Mucosa of stomach (tissue), 1 donor: Measurements from ENCODE around the gene PFDN1.

Source experiments
- H3K27me3 ChIP-seq: one replicate; pipeline ENCODE4 v1.7.0; 2013; ENCODE audit warnings: mild to moderate bottlenecking, low read length; ENCODE audit not compliant: control insufficient read depth, insufficient read depth
- H3K36me3 ChIP-seq: one replicate; pipeline ENCODE4 v1.7.0; 2013; ENCODE audit warnings: low read length; ENCODE audit not compliant: control insufficient read depth, insufficient read depth
- H3K4me1 ChIP-seq: one replicate; pipeline ENCODE4 v1.7.0; 2013; ENCODE audit warnings: mild to moderate bottlenecking, low read length; ENCODE audit not compliant: control insufficient read depth, insufficient read depth
- H3K4me3 ChIP-seq: one replicate; pipeline ENCODE4 v1.7.0; 2013; ENCODE audit warnings: low read length
- H3K9ac ChIP-seq: one replicate; pipeline ENCODE4 v1.7.0; 2013; ENCODE audit warnings: mild to moderate bottlenecking, low read length, moderate library complexity
- H3K9me3 ChIP-seq: one replicate; pipeline ENCODE4 v1.7.0; 2013; ENCODE audit warnings: mild to moderate bottlenecking, low read length, moderate library complexity; ENCODE audit not compliant: control insufficient read depth
- donor health status: Pancreatic carcinoma.

The PFDN1 gene

DNA sequence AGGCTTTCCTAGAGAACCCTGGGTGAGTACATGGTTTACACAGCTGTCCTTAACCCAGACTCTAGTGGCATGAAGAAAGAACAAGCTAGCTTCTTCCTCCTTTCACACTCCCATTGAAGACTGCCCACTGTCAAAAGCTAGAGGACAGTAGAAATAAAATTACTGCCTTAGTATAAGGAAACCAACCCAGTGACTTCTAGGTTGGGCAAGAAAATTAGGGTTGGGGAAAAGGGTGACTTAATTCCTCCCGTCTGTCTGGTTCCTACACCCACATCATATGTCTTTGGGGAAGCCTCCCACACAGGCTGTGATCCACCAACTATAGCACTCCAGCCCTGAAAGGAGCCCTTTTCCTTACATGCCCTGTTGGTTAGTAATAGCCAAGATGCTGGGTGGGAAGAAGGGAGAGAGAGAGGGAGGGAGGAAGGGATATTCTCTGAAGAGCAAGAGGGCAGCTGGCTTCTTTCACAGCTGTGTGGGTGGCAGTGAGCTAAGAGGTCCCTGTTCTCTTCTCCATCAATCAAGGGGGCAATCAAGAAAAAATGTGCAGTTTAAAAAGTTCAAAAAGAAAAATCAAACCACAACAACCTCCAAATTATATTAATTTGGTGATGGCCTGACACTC, 21.8 kb upstream of the PFDN1 start:
- Histone ChIP-seq H3K4me1 (peaks cover 21% of the 10 kb centered on the region), H3K36me3 (no peaks in the 10 kb centered on the region), H3K9me3 (no peaks in the 10 kb centered on the region), H3K4me3 (no peak overlapping the region), H3K9ac (no peak overlapping the region), H3K27me3 (no peaks in the 10 kb centered on the region)

DNA sequence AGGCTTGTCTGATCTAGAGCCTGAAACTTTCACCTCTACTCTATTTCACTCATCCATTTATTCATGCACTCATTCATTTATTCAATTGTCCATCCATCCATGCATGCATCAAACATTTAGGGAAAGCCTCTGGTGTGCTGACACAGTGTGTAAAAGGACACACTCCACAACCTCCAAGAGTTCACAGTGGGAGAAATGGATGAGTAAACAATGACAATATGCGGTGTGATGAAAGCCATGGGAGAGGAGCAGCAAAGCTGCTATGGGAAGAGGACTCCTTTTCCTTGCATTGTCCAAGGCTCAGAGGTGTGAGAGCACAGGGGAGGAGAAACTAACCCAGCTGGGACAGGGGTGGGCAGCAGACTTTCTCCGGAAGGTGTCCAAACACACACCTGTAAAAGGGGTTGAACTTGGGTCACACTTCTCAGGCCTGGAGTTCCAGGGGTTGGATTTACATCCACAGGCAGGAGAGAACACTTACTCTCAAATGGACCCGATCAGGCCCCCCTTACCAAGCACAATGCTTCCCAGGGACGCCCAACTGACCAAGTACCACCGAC, 21.2 kb upstream of the PFDN1 start:
- Histone ChIP-seq H3K4me1 (peaks cover 21% of the 10 kb centered on the region), H3K9ac (no peak overlapping the region), H3K36me3 (no peaks in the 10 kb centered on the region), H3K27me3 (no peaks in the 10 kb centered on the region), H3K9me3 (no peaks in the 10 kb centered on the region), H3K4me3 (no peak overlapping the region)

DNA sequence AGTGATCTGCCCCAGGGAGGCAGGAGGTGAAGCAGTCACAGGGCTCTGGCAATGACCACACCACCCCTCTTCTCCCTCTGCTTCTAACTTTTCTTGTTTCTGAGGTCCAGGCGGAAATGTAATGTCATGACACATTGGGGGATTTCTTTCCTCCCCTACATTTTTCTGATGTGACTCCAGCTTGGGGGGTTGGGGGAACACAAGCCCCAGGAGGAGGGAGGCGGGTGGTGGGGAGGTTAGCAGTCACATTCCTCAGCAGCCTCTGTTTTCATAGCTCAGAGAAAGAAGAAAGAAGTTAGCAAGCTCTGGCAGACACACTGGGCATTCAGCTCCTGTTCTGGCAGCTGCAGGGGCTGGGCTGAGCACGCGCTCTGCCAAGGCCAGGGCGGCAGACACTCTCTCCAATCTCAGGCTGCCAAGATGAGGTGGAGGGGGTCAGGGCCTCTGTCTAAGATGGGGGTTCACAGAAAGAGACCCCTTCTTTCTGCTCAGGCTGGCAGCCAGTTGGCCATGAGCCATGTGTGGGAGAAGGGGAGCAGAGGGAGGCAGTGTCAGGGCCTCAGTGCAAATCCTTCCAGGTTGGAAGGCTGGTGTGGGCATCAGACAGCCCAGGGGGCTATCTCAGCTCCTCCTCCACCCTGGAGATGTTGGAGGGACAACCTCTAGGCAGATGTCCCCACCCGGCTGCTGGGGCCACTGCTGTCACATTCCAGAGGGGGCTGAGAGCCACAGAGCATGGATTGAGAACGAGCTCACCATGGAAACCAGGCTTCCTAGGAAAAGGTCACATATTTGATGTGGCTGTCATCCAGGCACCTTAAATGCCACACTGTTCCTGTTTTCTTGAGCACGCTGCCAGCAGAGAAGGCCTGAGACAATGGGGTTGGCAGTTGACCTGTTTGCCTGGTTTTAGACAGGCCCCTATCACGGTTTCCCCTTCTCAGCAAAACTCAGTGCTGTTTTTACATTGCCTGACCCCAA, 20.1 kb upstream of the PFDN1 start:
- H3K9ac ChIP-seq, result peak overlapping the region; percentile 5
- H3K9me3 ChIP-seq, result no peaks in the 10 kb centered on the region
- H3K27me3 ChIP-seq, result no peaks in the 10 kb centered on the region
- H3K4me3 ChIP-seq, result no peak overlapping the region
- H3K36me3 ChIP-seq, result no peaks in the 10 kb centered on the region
- peaks cover 28% of the 10 kb centered on the region for H3K4me1 ChIP-seq

DNA sequence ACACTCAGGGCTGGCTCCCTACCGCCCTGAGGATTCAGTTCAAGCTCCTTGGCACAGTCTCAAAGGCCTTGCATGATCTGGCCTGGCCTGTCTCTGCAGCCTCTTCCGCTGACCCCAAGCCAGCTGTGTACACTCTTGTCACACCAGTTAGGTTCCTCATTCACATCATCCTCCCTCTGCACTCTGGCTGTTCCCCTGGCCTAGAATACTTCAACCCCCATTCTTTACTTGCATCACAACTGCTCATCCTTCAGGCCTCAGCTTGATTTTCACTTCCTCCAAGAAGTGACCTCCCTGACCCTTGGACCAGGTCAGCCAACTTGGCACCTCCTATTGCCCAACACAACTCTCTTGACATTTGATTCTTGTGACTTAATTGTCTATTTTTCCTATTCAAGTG, 18.9 kb upstream of the PFDN1 start:
- Histone ChIP-seq H3K4me1 (peaks cover 28% of the 10 kb centered on the region), H3K9me3 (no peaks in the 10 kb centered on the region), H3K27me3 (no peaks in the 10 kb centered on the region), H3K36me3 (no peaks in the 10 kb centered on the region), H3K4me3 (no peak overlapping the region), H3K9ac (no peak overlapping the region)

DNA sequence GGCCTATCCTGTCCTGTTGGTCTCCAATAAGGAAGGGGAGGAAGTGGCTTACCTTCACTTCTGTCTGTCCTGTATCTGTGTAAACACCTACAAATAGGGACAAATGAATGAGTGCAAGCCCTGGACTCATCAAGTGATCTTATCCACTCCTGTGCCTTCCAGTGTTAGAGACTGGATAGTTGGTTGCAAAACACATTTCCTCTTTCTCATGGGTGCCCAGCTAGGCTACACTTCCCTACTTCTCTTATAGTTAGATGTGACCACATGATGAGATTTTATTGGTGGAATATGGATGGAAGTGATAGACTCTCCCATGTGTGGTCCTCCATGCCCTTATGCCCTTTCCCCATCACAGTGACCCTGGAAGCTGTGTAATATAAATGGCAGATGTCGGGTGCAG, 16.9 kb upstream of the PFDN1 start:
- no peaks in the 10 kb centered on the region for H3K36me3 ChIP-seq
- no peak overlapping the region for H3K9ac ChIP-seq
- H3K4me1 ChIP-seq, result peaks cover 28% of the 10 kb centered on the region
- H3K27me3 ChIP-seq, result no peaks in the 10 kb centered on the region
- no peaks in the 10 kb centered on the region for H3K9me3 ChIP-seq
- H3K4me3 ChIP-seq, result no peak overlapping the region

DNA sequence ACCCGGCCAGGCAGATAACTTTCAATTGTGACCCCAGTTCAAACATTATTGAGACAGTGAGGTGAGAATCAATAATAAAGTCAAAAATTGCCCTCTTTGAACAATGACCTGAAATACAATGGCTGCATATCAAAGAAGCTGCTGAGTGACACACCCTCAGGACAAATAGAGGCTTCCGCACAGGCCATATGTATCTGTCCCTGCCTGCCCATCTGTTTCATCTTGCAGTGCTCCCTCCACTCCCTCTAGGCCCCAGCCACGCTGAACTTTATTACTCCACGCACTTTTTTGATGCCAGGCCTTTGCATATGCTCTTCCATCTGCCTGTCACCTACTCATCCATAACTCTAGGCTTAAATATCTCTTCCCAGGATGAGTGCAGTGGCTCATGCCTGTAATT, 15.9 kb upstream of the PFDN1 start:
- no peak overlapping the region for H3K4me3 ChIP-seq
- H3K9ac ChIP-seq, result no peak overlapping the region
- H3K27me3 ChIP-seq, result no peaks in the 10 kb centered on the region
- peaks cover 22% of the 10 kb centered on the region for H3K4me1 ChIP-seq
- no peaks in the 10 kb centered on the region for H3K36me3 ChIP-seq
- H3K9me3 ChIP-seq, result no peaks in the 10 kb centered on the region

DNA sequence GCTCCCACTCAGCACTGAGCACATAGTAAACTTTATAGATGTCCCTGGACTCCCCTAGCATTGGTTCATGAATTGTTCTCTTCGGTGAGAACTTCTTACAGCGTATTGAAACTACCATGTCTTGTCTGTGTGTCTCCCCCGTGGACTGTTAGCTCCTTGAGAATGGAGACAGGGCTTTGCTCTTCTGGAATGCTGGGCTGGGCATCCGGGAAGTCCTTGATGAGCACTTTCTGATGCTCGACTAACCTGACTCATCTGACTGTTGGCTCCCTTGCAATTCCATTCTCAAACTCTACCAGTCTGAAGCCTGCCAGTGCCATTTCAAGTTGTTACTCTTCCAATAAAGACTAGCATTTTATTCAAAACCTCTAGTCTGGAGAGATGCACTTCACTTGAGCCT, 15.0 kb upstream of the PFDN1 start:
- peaks cover 12% of the 10 kb centered on the region for H3K4me1 ChIP-seq
- no peaks in the 10 kb centered on the region for H3K27me3 ChIP-seq
- no peak overlapping the region for H3K9ac ChIP-seq
- H3K9me3 ChIP-seq, result no peaks in the 10 kb centered on the region
- no peak overlapping the region for H3K4me3 ChIP-seq
- no peaks in the 10 kb centered on the region for H3K36me3 ChIP-seq

DNA sequence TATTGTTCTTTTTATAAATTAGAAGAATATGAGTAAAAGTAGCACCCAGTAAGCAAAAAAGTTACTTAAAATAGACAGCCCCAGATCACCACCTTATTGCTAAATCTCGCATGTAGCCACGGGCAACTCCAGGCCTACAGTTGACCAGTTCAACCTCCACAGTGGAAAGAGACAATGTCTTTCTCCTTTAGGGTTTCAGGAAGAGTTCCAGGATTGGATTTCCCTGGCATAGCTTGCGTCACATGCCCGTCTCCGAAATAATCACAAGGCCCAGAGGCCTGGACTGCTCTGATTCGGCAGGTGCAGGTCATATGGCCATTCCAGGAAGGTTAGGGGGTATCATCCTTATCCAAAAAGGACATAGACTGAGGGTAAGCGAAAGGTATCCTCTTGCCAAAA, 9.9 kb upstream of the PFDN1 start:
- no peaks in the 10 kb centered on the region for H3K36me3 ChIP-seq
- no peak overlapping the region for H3K9ac ChIP-seq
- no peak overlapping the region for H3K4me3 ChIP-seq
- H3K4me1 ChIP-seq, result peaks cover 9% of the 10 kb centered on the region
- no peaks in the 10 kb centered on the region for H3K9me3 ChIP-seq
- no peaks in the 10 kb centered on the region for H3K27me3 ChIP-seq

DNA sequence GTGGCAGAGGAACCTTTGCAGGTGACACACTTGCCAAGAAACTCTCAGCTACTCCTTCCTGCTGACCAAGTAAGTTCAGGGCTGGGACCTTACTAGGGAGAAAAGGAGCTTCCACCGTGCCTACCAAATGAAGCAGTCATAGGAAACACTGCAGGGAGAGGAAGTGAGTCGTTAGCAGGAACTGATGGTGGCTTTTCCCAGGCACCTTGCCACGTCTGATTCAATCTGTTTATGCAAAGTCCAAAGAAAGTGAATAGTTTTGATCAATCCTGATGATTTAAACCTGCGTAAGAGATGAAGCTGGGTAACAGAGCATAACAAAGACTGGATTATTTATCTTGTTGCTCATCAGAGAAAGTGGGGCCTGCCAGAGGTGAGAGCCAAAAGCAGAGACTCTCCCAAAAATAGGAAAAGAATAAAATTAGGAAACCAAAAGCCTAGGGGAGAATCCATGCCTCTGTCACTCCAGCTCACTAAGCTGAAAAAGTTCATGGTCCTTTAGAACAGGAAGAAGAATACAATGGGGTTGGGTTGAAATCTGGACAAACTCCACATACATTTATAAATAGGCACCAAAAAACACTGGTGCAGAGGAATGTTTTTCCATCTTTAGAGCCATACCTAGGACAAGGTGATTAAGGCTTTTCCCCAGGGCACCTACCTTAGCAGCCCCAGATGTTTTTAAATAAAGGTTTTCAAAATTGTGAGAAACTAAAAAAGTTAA, 9.3 kb upstream of the PFDN1 start:
- no peaks in the 10 kb centered on the region for H3K27me3 ChIP-seq
- no peaks in the 10 kb centered on the region for H3K36me3 ChIP-seq
- H3K9me3 ChIP-seq, result no peaks in the 10 kb centered on the region
- H3K9ac ChIP-seq, result no peak overlapping the region
- peaks cover 9% of the 10 kb centered on the region for H3K4me1 ChIP-seq
- no peak overlapping the region for H3K4me3 ChIP-seq

DNA sequence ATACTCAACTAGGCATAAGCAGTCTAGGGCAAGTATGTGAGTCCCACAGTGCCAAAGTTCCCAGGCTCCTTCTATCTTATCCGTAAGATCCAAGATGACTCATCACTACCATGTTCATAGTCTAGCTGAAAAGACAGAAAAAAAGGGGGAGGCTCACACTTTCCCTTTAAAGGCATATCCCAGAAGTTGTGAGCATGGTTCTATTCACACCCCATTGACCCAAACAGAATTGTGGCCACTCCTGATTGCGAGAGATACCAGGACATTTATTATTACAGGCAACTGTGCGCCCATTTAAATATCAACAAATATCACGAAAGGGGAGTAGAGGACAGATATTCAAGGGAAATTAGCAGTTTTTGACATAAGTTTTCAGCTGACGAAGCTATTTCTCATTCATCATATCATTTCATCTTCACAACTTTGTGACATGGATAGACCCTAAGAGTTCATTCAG, 8.1 kb upstream of the PFDN1 start:
- Histone ChIP-seq H3K9me3 (no peaks in the 10 kb centered on the region), H3K36me3 (no peaks in the 10 kb centered on the region), H3K9ac (no peak overlapping the region), H3K27me3 (no peaks in the 10 kb centered on the region), H3K4me1 (peaks cover 9% of the 10 kb centered on the region), H3K4me3 (no peak overlapping the region)

DNA sequence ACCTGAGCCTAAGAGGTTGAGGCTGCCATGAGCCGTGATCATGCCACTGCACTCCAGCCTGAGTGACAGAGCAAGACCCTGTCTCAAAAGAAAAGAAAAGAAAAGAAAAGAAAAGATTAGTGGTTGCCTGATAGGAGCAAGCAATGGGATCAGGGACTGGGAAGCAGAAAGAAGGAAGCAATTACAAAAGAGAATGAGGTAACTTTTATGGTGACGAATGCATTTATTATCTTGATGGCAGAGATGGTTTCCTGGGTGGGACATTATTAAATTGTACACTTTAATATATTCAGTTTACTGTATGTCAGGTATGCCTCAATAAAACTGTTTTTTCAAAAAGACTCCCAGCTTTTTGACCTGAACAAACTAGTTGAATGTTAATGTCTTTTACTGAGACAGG, 7.5 kb upstream of the PFDN1 start:
- Histone ChIP-seq H3K4me1 (peaks cover 9% of the 10 kb centered on the region), H3K27me3 (no peaks in the 10 kb centered on the region)

More for the DNA sequence above, 7.5 kb upstream of the PFDN1 start:
- H3K9ac ChIP-seq, result no peak overlapping the region
- H3K9me3 ChIP-seq, result no peaks in the 10 kb centered on the region
- no peak overlapping the region for H3K4me3 ChIP-seq
- H3K36me3 ChIP-seq, result no peaks in the 10 kb centered on the region
